ENCODE measurements around the gene CENPP. TPM values are rescaled to one million over a fixed set of nuclear protein-coding genes. Genes with fewer than 3 reads are reported as not detected.
"Not testable (repeated sequence)": the region's sequence is repeated elsewhere in the genome, so short reads cannot be mapped to it uniquely, and the experiment has no call there.

Gene CENPP
- total RNA-seq, 1 experiment from 2014 or later = 3.6 TPM

GRCh38 chr9:92590377-92590776, 264.6 kb downstream of the CENPP start:
- in situ Hi-C loops (cut with HindIII; ENCODE audit: low pct_unique_long_range_greater_than_20kb, low sequenced_read_pairs) = no loop called here
- no peak for DNase-seq (ENCODE audit: low read depth)

- DNase-seq (ENCODE audit: low read depth) = no peak
- in situ Hi-C loops (cut with HindIII; ENCODE audit: low pct_unique_long_range_greater_than_20kb, low sequenced_read_pairs) = no loop called here
These were observed 266.8 kb downstream of the CENPP start for GRCh38 chr9:92592537-92592936.

DNA sequence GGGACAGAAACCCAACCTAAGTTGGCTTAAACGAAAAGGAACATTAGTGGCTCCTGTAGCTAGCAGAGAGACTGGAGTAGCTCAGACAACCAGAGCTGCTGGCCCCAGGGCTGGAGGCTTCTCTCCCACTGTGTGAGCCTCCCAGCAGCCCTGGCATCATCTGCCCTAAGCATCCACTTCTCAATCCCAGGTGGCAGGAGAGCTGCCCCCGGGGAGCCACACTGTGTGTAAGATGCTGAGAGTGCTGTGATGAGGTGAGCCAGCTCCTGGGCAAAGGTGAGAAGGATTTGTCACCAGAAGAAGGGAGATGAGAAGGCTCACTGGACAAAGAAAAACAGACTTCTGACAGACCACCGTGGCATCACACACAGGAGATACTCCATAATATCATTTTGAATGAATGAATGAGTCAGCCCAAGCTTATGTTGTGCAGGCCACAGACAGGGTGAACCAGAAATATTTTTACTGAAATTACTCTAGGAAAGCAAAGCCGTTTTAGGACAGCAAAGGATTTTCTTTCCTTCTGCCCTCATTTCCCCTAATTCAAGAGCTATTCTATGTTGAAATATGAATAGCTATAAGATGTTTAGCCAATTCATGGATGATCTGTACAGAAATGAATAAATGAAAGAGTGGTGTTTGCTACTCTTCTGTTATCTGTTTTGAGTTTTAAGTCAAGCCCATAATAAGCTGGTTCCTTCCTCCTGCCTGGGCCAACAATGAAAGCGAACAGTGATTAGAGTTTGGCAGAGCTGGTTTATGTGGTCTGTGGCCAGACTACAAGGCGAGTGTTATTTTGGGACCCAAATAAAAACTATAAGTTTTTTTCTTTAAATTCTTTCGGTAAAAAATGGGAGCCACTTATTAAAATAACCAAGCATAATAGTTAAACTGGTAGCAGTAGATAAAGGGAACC, 267.5 kb downstream of the CENPP start:
- DNase-seq (ENCODE audit: low read depth) = no peak

GRCh38 chr9:92595075-92595474, 269.3 kb downstream of the CENPP start:
- DNase-seq (ENCODE audit: low read depth); in situ Hi-C loops (cut with HindIII; ENCODE audit: low pct_unique_long_range_greater_than_20kb, low sequenced_read_pairs): not testable (repeated sequence)

More for the DNA sequence above, 267.5 kb downstream of the CENPP start:
- in situ Hi-C loops (cut with HindIII; ENCODE audit: low pct_unique_long_range_greater_than_20kb, low sequenced_read_pairs) = no loop called here

DNA sequence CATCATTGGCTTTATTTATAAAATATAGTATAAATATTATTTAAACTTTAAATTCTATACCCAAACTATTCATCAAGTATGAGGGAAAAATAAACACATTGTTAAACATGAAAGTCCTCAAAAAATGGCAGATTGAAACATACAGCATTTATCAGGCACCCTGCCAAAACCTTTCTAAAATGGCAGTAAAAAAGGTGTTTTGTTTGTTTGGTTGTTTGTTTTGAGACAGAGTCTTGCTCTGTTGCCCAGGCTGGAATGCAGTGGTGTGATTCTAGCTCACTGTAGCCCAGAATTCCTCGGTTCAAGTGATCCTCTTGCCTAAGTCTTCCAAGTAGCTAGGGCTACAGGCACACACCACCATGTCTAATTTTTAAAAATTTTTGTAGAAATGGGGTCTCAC, 270.2 kb downstream of the CENPP start:
- in situ Hi-C loops (cut with HindIII; ENCODE audit: low pct_unique_long_range_greater_than_20kb, low sequenced_read_pairs) = no loop called here
- no peak for DNase-seq (ENCODE audit: low read depth)

- DNase-seq (ENCODE audit: low read depth) = no peak
- in situ Hi-C loops (cut with HindIII; ENCODE audit: low pct_unique_long_range_greater_than_20kb, low sequenced_read_pairs) = no loop called here
These were observed 272.6 kb downstream of the CENPP start for GRCh38 chr9:92598382-92598781.

- in situ Hi-C loops (cut with HindIII; ENCODE audit: low pct_unique_long_range_greater_than_20kb, low sequenced_read_pairs) = no loop called here
- no peak for DNase-seq (ENCODE audit: low read depth)
These were observed 274.2 kb downstream of the CENPP start for GRCh38 chr9:92599938-92600461.

- in situ Hi-C loops (cut with HindIII; ENCODE audit: low pct_unique_long_range_greater_than_20kb, low sequenced_read_pairs) = no loop called here
- no peak for DNase-seq (ENCODE audit: low read depth)
These were observed 274.9 kb downstream of the CENPP start for GRCh38 chr9:92600462-92601261.

- DNase-seq (ENCODE audit: low read depth) = no peak
- in situ Hi-C loops (cut with HindIII; ENCODE audit: low pct_unique_long_range_greater_than_20kb, low sequenced_read_pairs) = no loop called here
These were observed 275.7 kb downstream of the CENPP start for GRCh38 chr9:92601451-92601850.

DNA sequence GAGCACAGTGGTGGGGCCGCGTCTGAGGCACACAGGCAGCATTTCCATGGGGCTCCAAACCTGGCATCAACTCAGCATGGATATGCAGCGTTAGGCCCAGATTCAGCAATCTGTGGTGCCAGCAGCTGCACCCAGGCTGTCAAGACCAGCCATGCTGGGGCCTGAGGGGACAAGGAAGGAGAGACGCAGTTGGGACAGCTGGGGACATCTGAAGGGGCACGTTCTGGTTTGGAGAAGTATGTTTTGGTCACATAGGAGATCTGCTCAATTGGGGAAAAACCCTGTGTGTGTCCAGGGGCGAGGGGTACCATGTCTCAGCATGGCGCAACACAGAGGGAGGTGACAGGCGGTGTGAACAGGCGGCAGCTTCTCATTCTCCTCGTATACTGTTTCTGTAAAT, 276.7 kb downstream of the CENPP start:
- DNase-seq (ENCODE audit: low read depth) = no peak
- in situ Hi-C loops (cut with HindIII; ENCODE audit: low pct_unique_long_range_greater_than_20kb, low sequenced_read_pairs) = no loop called here

GRCh38 chr9:92603100-92603499, 277.3 kb downstream of the CENPP start:
- no peak for DNase-seq (ENCODE audit: low read depth)
- in situ Hi-C loops (cut with HindIII; ENCODE audit: low pct_unique_long_range_greater_than_20kb, low sequenced_read_pairs) = no loop called here

- in situ Hi-C loops (cut with HindIII; ENCODE audit: low pct_unique_long_range_greater_than_20kb, low sequenced_read_pairs) = no loop called here
- no peak for DNase-seq (ENCODE audit: low read depth)
These were observed 278.2 kb downstream of the CENPP start for GRCh38 chr9:92603990-92604389.

- DNase-seq (ENCODE audit: low read depth) = no peak
These were observed 279.5 kb downstream of the CENPP start for GRCh38 chr9:92605224-92605623.

DNA sequence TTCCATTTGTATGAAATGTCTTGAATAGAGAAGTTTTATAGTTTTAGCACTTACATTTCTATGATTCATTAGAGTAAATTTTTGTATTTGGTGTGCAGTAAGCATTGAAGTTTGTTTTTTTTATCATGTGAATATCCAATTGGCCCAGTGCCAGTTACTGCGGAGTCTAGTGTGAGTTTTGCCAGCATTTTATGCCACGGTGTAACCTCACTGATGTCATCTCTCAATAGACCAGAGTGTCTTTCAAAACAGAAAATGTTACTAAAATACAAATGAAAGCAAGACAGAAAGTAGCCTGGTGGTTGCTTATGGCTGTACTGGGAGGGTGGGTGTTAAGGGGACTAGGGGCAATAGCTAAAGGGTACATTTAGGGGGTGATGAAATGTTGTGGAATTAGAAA, 281.3 kb downstream of the CENPP start:
- in situ Hi-C loops (cut with HindIII; ENCODE audit: low pct_unique_long_range_greater_than_20kb, low sequenced_read_pairs) = no loop called here
- no peak for DNase-seq (ENCODE audit: low read depth)

More at GRCh38 chr9:92605224-92605623, 279.5 kb downstream of the CENPP start:
- in situ Hi-C loops (cut with HindIII; ENCODE audit: low pct_unique_long_range_greater_than_20kb, low sequenced_read_pairs) = no loop called here

- DNase-seq (ENCODE audit: low read depth) = no peak
- in situ Hi-C loops (cut with HindIII; ENCODE audit: low pct_unique_long_range_greater_than_20kb, low sequenced_read_pairs) = no loop called here
These were observed 282.0 kb downstream of the CENPP start for GRCh38 chr9:92607773-92608172.

GRCh38 chr9:92608241-92608908, 282.6 kb downstream of the CENPP start:
- no peak for DNase-seq (ENCODE audit: low read depth)
- in situ Hi-C loops (cut with HindIII; ENCODE audit: low pct_unique_long_range_greater_than_20kb, low sequenced_read_pairs) = no loop called here

DNA sequence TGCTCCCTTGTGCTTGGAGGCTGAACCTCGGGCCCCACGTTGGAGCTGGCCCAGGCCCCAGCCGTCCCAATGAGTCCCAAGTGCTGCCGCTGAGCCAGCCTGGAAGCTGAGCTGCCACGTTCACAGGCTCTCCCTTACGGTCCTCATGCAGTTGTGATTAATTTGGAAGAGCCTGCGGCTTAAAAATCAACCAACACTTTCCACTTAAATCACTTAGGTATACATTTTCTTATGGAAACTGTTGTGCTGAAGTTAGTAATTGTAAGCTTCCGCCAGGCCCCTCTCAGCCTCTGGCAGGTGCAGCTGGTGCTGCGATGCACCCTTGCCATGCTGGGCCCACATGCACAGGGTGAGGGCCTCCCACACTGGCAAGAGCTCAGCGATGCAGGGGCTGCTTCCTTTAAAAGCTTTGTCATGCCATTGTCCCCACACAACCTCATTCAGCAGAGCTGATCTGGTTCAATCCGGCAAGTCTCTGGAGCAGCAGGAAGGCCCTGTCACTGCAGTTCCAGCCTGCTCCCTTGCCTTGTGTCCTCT, 283.2 kb downstream of the CENPP start:
- in situ Hi-C loops (cut with HindIII; ENCODE audit: low pct_unique_long_range_greater_than_20kb, low sequenced_read_pairs) = no loop called here
- DNase-seq (ENCODE audit: low read depth) = no peak
